ENCODE data around the gene PGM2L1.
"Not testable (repeated sequence)": the region's sequence is repeated elsewhere in the genome, so short reads cannot be mapped to it uniquely, and the experiment has no call there.

PGM2L1 gene

GRCh38 chr11:74417860-74418508 lies 19.8 kb upstream of the PGM2L1 start:
- peak overlapping the region; percentile 22 for H3K27ac ChIP-seq
- TF ChIP-seq, protein P1, sequence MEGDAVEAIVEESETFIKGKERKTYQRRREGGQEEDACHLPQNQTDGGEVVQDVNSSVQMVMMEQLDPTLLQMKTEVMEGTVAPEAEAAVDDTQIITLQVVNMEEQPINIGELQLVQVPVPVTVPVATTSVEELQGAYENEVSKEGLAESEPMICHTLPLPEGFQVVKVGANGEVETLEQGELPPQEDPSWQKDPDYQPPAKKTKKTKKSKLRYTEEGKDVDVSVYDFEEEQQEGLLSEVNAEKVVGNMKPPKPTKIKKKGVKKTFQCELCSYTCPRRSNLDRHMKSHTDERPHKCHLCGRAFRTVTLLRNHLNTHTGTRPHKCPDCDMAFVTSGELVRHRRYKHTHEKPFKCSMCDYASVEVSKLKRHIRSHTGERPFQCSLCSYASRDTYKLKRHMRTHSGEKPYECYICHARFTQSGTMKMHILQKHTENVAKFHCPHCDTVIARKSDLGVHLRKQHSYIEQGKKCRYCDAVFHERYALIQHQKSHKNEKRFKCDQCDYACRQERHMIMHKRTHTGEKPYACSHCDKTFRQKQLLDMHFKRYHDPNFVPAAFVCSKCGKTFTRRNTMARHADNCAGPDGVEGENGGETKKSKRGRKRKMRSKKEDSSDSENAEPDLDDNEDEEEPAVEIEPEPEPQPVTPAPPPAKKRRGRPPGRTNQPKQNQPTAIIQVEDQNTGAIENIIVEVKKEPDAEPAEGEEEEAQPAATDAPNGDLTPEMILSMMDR (IDR thresholded peaks at IDR 0.05), result no peak
- TF ChIP-seq ZFX (IDR thresholded peaks at IDR 0.05; ENCODE audit: borderline replicate concordance), result no peak

DNA sequence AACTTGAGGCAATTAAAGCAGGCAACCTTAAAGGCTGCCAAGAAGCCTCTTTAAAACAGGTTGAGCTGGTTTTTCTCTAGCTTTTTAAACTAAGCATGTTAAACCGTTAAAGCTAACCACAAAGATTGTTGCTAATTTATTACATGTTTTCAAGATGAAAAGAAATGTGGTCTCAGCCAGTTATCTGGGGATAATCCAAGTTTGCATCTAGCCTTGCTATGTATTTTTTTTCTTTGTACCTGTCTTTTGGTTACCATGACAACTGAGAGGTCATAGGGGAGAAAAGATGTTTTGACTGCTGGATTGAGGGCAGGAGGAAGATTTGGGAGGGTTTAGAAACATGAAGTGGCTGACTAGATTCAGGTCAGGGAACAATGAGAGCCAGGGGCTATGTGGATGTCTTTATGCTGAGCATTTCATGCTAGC lies 19.2 kb upstream of the PGM2L1 start:
- TF ChIP-seq, protein P1 (IDR thresholded peaks at IDR 0.05), result no peak
- no peak for TF ChIP-seq ZFX (IDR thresholded peaks at IDR 0.05; ENCODE audit: borderline replicate concordance)

GRCh38 chr11:74416974-74417373 lies 18.7 kb upstream of the PGM2L1 start:
- not testable (repeated sequence) for H3K27ac ChIP-seq

More for the DNA sequence above, 19.2 kb upstream of the PGM2L1 start:
- H3K27ac ChIP-seq, result peak overlapping the region; percentile 22

GRCh38 chr11:74412733-74413359 lies 14.6 kb upstream of the PGM2L1 start:
- TF ChIP-seq, protein P1 (IDR thresholded peaks at IDR 0.05), result no peak
- no peak for TF ChIP-seq ZFX (IDR thresholded peaks at IDR 0.05; ENCODE audit: borderline replicate concordance)
- H3K27ac ChIP-seq, result no peak overlapping the region

GRCh38 chr11:74412321-74412720 lies 14.1 kb upstream of the PGM2L1 start:
- no peak overlapping the region for H3K27ac ChIP-seq
- TF ChIP-seq ZFX (IDR thresholded peaks at IDR 0.05; ENCODE audit: borderline replicate concordance), result no peak
- TF ChIP-seq, protein P1 (IDR thresholded peaks at IDR 0.05), result no peak

GRCh38 chr11:74409633-74410032 lies 11.4 kb upstream of the PGM2L1 start:
- TF ChIP-seq, protein P1 (IDR thresholded peaks at IDR 0.05), result no peak
- TF ChIP-seq ZFX (IDR thresholded peaks at IDR 0.05; ENCODE audit: borderline replicate concordance), result no peak
- no peak overlapping the region for H3K27ac ChIP-seq

DNA sequence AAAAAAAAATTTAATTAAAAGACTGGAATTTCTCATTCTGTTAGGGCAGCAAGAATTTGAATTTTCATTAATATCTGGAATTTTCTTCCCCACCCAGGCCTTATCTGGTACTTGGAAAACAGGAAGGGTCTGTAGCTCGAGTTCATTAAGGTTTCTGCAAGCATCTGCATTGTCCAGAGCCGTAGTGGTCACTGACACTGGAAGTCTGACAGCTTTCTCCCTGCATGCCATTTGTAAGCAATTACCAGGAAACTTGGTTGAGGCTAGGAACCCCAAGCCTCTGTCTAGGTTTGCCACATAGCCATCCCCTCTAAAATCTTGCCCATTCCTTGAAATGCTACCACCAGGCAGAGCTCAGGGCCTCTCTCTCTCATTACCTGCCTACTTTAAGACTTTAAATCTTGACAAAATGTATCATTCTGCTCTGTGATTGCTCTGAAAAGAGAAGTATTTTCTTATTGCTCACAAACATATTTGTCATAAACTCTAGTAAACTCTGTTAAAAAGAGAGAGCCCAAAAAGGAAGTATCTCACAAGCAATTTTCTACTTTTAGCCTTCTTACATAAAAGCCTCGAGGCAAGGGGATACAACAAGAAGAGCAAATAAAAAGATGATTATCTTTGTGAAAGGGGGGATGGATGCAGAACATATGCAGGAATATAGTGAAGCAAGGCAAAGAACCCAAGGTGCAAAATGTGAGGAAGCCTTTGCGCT lies 5.5 kb upstream of the PGM2L1 start:
- TF ChIP-seq, protein P1 (IDR thresholded peaks at IDR 0.05), result no peak
- no peak for TF ChIP-seq ZFX (IDR thresholded peaks at IDR 0.05; ENCODE audit: borderline replicate concordance)
- no peak overlapping the region for H3K27ac ChIP-seq
